PC-3 (cell line): ENCODE results near the gene MAD1L1. TPM values are rescaled to one million over a fixed set of nuclear protein-coding genes. Genes with fewer than 3 reads are reported as not detected.

Experiments
- ATAC-seq: fragments of 200-7000 bp; cut with Tn5 transposase; 2 replicates; pipeline ENCODE4 v1.9.1; 2020; ENCODE audit warnings: mild to moderate bottlenecking, moderate library complexity
- BruUV-seq: library from RNA; stranded (reverse); fragments of 400-500 nt; replicated peaks from 2 replicates; lab custom pipeline; 2021; lab: Mats Ljungman, UMichigan
- CTCF ChIA-PET: fragments of 300-600 bp; sonication (Branson Sonifier 250); formaldehyde crosslinking; loops from one replicate; lab custom pipeline; 2022; ENCODE audit warnings: antibody characterized with exemption; lab: Charles Lee
- POLR2A ChIA-PET: fragments of 300-600 bp; sonication (Branson Sonifier 250); formaldehyde crosslinking; loops from one replicate; lab custom pipeline; 2022; ENCODE audit warnings: antibody characterized with exemption; ENCODE audit not compliant: unreplicated experiment; lab: Charles Lee
- DNase-seq: peaks from one replicate; pipeline ENCODE4 v3.0.0-alpha.2; 2015
- H2AFZ ChIP-seq: fragments of 300-600 bp; sonication (generic); 2 replicates; pipeline ENCODE4 v1.6.0; 2016; ENCODE audit warnings: antibody characterized with exemption, low read length
- H3F3A ChIP-seq: fragments of 300-600 bp; sonication (generic); one replicate; pipeline ENCODE4 v1.6.0; 2017; ENCODE audit warnings: antibody characterized with exemption, low read length, control low read depth, mild to moderate bottlenecking; ENCODE audit not compliant: unreplicated experiment
- H3K27ac ChIP-seq: fragments of 300-600 bp; sonication (generic); 2 replicates; pipeline ENCODE4 v1.5.1; 2016; ENCODE audit warnings: mild to moderate bottlenecking, low read length
- H3K27me3 ChIP-seq: fragments of 300-600 bp; sonication (generic); 2 replicates; pipeline ENCODE4 v1.6.1; 2016; ENCODE audit warnings: low read length, mixed read lengths
- H3K36me3 ChIP-seq: fragments of 300-600 bp; sonication (generic); 2 replicates; pipeline ENCODE4 v1.6.1; 2016; ENCODE audit warnings: low read depth, mixed run types, low read length, mixed read lengths
- H3K4me1 ChIP-seq: fragments of 300-600 bp; sonication (generic); 2 replicates; pipeline ENCODE4 v1.5.1; 2016; ENCODE audit warnings: low read length; ENCODE audit not compliant: insufficient read depth
- H3K4me2 ChIP-seq: fragments of 300-600 bp; sonication (generic); 2 replicates; pipeline ENCODE4 v1.6.0; 2016; ENCODE audit warnings: low read length
- H3K4me3 ChIP-seq: fragments of 300-600 bp; sonication (generic); 2 replicates; pipeline ENCODE4 v1.5.1; 2016; ENCODE audit warnings: mild to moderate bottlenecking, low read length, mixed read lengths
- H3K79me2 ChIP-seq: fragments of 300-600 bp; sonication (generic); 2 replicates; pipeline ENCODE4 v1.6.1; 2017; ENCODE audit warnings: low read length, mixed read lengths
- H3K9ac ChIP-seq: fragments of 300-600 bp; sonication (generic); 2 replicates; pipeline ENCODE4 v1.6.0; 2016; ENCODE audit warnings: mild to moderate bottlenecking, low read length
- H3K9me2 ChIP-seq: fragments of 300-600 bp; sonication (generic); replicated peaks from 2 replicates; pipeline ENCODE4 v1.6.1; 2016; ENCODE audit warnings: mixed run types, low read length, mixed read lengths
- H3K9me3 ChIP-seq: fragments of 300-600 bp; sonication (generic); 2 replicates; pipeline ENCODE4 v1.6.1; 2016; ENCODE audit warnings: low read length, mixed read lengths
- H4K20me1 ChIP-seq: fragments of 300-600 bp; sonication (generic); 2 replicates; pipeline ENCODE4 v1.6.1; 2016; ENCODE audit warnings: low read length, mixed read lengths
- CTCF ChIP-seq: fragments of 300-600 bp; sonication (generic); conservative IDR thresholded peaks from 2 replicates; pipeline ENCODE4 v1.5.1; 2017; ENCODE audit warnings: antibody characterized with exemption, low read depth, mild to moderate bottlenecking, low read length
- EZH2 ChIP-seq: fragments of 300-600 bp; sonication (generic); IDR thresholded peaks from one replicate; pipeline ENCODE4 v1.6.1; 2017; ENCODE audit warnings: antibody characterized with exemption, mild to moderate bottlenecking, low read length; ENCODE audit not compliant: unreplicated experiment
- EZH2phosphoT487 ChIP-seq: fragments of 300-600 bp; sonication (generic); IDR thresholded peaks from 2 replicates; pipeline ENCODE4 v1.6.1; 2018; ENCODE audit warnings: mild to moderate bottlenecking, antibody characterized with exemption, low read length, borderline replicate concordance
- intact Hi-C: fragments of 100-400 bp; cut with micrococcal nuclease; formaldehyde crosslinking; loops from 2 replicates; pipeline ENCODE4 v1.9.0; 2023
- total RNA-seq: library from RNA; depleted of rRNA; stranded (reverse); fragments of >200 nt; gene quantifications from 2 replicates; pipeline ENCODE4 v1.2.3, GENCODE V29; 2014

Gene MAD1L1
- total RNA-seq, 1 experiment from 2014 or later: 88.4 TPM

GRCh38 chr7:2175514-2175913 lies 57.2 kb downstream of the MAD1L1 start:
- BruUV-seq: no TSS peak

GRCh38 chr7:2175091-2175490 lies 57.7 kb downstream of the MAD1L1 start:
- TF ChIP-seq EZH2: no peak
- TF ChIP-seq CTCF: no peak
- no peak for TF ChIP-seq EZH2phosphoT487
- intact Hi-C loops: loop anchor here (1.0 kb wide), 1 partner anchor 18 kb away; no protein-coding TSS in a partner anchor

More at GRCh38 chr7:2175514-2175913, 57.2 kb downstream of the MAD1L1 start:
- Histone ChIP-seq H3K9me2 (no peaks in the 10 kb centered on the region), H3K9ac (peak overlapping the region; percentile 5; the same call in 1 of the 2 replicates), H3K4me1 (peaks cover 29% of the 10 kb centered on the region), H4K20me1 (no peaks in the 10 kb centered on the region), H3K4me3 (no peak overlapping the region), H3K4me2 (peak overlapping the region; percentile 62), H3K36me3 (peaks cover 3% of the 10 kb centered on the region; the same call in 1 of the 2 replicates), H3F3A (no peaks in the 10 kb centered on the region), H3K27ac (peak overlapping the region; percentile 57), H3K9me3 (no peaks in the 10 kb centered on the region), H2AFZ (no peak overlapping the region), H3K27me3 (no peaks in the 10 kb centered on the region), H3K79me2 (0 out of 2 replicates have a peak, but pooled peaks cover 5% of the 10 kb centered on the region)
- CTCF ChIA-PET: interaction anchor here (0.6 kb wide), 1 partner anchor 134 kb away, joined by 6 read pairs; no protein-coding TSS in a partner anchor
- TF ChIP-seq EZH2: no peak
- TF ChIP-seq EZH2phosphoT487: no peak
- TF ChIP-seq CTCF: no peak
- POLR2A ChIA-PET: interaction anchor here (0.6 to 0.7 kb wide), 2 partner anchors 20 to 552 kb away, joined by 3 to 25 read pairs; no protein-coding TSS in a partner anchor
- peak; percentile 90 for DNase-seq
- ATAC-seq: peak; percentile 94
- intact Hi-C loops: loop anchor here (1.0 kb wide), 1 partner anchor 18 kb away; no protein-coding TSS in a partner anchor

GRCh38 chr7:2173189-2173827 lies 59.4 kb downstream of the MAD1L1 start:
- TF ChIP-seq EZH2 (no peak), CTCF (no peak), EZH2phosphoT487 (no peak)
- peaks cover 29% of the 10 kb centered on the region for H3K4me1 ChIP-seq
- H3K9ac ChIP-seq: no peak overlapping the region
- no peak overlapping the region for H3K27ac ChIP-seq
- intact Hi-C loops: no loop called here
- no peak overlapping the region for H3K4me3 ChIP-seq
- POLR2A ChIA-PET: no interaction called here
- no peaks in the 10 kb centered on the region for H3K9me2 ChIP-seq
- BruUV-seq: no TSS peak
- H3K36me3 ChIP-seq: peaks cover 3% of the 10 kb centered on the region; the same call in 1 of the 2 replicates
- no peaks in the 10 kb centered on the region for H4K20me1 ChIP-seq
- no peak overlapping the region for H3K4me2 ChIP-seq
- no peak overlapping the region for H2AFZ ChIP-seq
- no peaks in the 10 kb centered on the region for H3K9me3 ChIP-seq
- ATAC-seq (peak; percentile 14), DNase-seq (no peak)
- H3K27me3 ChIP-seq: no peaks in the 10 kb centered on the region
- 0 out of 2 replicates have a peak, but pooled peaks cover 5% of the 10 kb centered on the region for H3K79me2 ChIP-seq
- CTCF ChIA-PET: no interaction called here
- H3F3A ChIP-seq: no peaks in the 10 kb centered on the region

More at GRCh38 chr7:2175091-2175490, 57.7 kb downstream of the MAD1L1 start:
- H3K27me3 ChIP-seq: no peaks in the 10 kb centered on the region
- POLR2A ChIA-PET: interaction anchor here (0.6 to 0.7 kb wide), 2 partner anchors 20 to 552 kb away, joined by 3 to 25 read pairs; no protein-coding TSS in a partner anchor
- no peak for DNase-seq
- no peaks in the 10 kb centered on the region for H3F3A ChIP-seq
- H3K79me2 ChIP-seq: 0 out of 2 replicates have a peak, but pooled peaks cover 5% of the 10 kb centered on the region
- H3K9me3 ChIP-seq: no peaks in the 10 kb centered on the region
- H3K4me1 ChIP-seq: peaks cover 29% of the 10 kb centered on the region
- H4K20me1 ChIP-seq: no peaks in the 10 kb centered on the region
- CTCF ChIA-PET: interaction anchor here (0.6 kb wide), 1 partner anchor 134 kb away, joined by 6 read pairs; no protein-coding TSS in a partner anchor
- ATAC-seq: peak; percentile 16
- no peak overlapping the region for H2AFZ ChIP-seq
- no peak overlapping the region for H3K4me3 ChIP-seq
- no TSS peak for BruUV-seq
- H3K36me3 ChIP-seq: peaks cover 3% of the 10 kb centered on the region; the same call in 1 of the 2 replicates
- H3K4me2 ChIP-seq: peak overlapping the region; percentile 62
- H3K9me2 ChIP-seq: no peaks in the 10 kb centered on the region
- no peak overlapping the region for H3K9ac ChIP-seq
- peak overlapping the region; percentile 57 for H3K27ac ChIP-seq
